Trophoblast cell (in vitro differentiated cells and primary cell): ENCODE data around the gene GOLT1A.
A peak's percentile ranks its signal among the peaks of the same experiment; 100 is the strongest.

Experiments used
- DNase-seq, 2 donors: peaks; one replicate each; pipeline ENCODE4 v3.0.0-alpha.2; 2016
- H2AFZ ChIP-seq: 2 replicates; pipeline ENCODE4 v1.6.1; 2013; ENCODE audit warnings: low read length, moderate library complexity, mild to moderate bottlenecking; ENCODE audit not compliant: insufficient read depth, poor library complexity
- H2AK5ac ChIP-seq: 2 replicates; pipeline ENCODE4 v1.6.1; 2013; ENCODE audit warnings: mild to moderate bottlenecking, low read length
- H2BK120ac ChIP-seq: 2 replicates; pipeline ENCODE4 v1.6.1; 2013; ENCODE audit warnings: low read length, mild to moderate bottlenecking, moderate library complexity; ENCODE audit not compliant: insufficient read depth, poor library complexity
- H2BK12ac ChIP-seq: 2 replicates; pipeline ENCODE4 v1.6.1; 2013; ENCODE audit warnings: mild to moderate bottlenecking, low read length, moderate library complexity
- H2BK5ac ChIP-seq: 2 replicates; pipeline ENCODE4 v1.6.1; 2013; ENCODE audit warnings: low read length, low read depth, moderate library complexity, mild to moderate bottlenecking; ENCODE audit not compliant: poor library complexity
- H3K14ac ChIP-seq: 2 replicates; pipeline ENCODE4 v1.6.1; 2013; ENCODE audit warnings: mild to moderate bottlenecking, low read length
- H3K18ac ChIP-seq: 2 replicates; pipeline ENCODE4 v1.6.1; 2013; ENCODE audit warnings: mild to moderate bottlenecking, low read length
- H3K23ac ChIP-seq: 2 replicates; pipeline ENCODE4 v1.6.1; 2013; ENCODE audit warnings: low read length
- H3K27ac ChIP-seq: 2 replicates; pipeline ENCODE4 v1.5.1; 2013; ENCODE audit warnings: low read depth, mild to moderate bottlenecking, inconsistent platforms, low read length, moderate library complexity
- H3K27me3 ChIP-seq: 2 replicates; pipeline ENCODE4 v1.6.1; 2013; ENCODE audit warnings: inconsistent platforms, mild to moderate bottlenecking, low read length, moderate library complexity; ENCODE audit not compliant: insufficient read depth
- H3K36me3 ChIP-seq, 2 experiments: 1 replicate in 1 of 2; 2 replicates in 1 of 2; pipeline ENCODE4 v1.6.1; 2013; ENCODE audit warnings: low read length in 2 of 2, mild to moderate bottlenecking in 2 of 2, moderate library complexity in 1 of 2; ENCODE audit not compliant: insufficient read depth in 2 of 2, control insufficient read depth in 1 of 2
- H3K4ac ChIP-seq: 2 replicates; pipeline ENCODE4 v1.6.1; 2013; ENCODE audit warnings: low read depth, mild to moderate bottlenecking, low read length, moderate library complexity
- H3K4me1 ChIP-seq, 2 experiments: 1 replicate in 1 of 2; 2 replicates in 1 of 2; pipeline ENCODE4 v1.6.1; 2013; ENCODE audit warnings: low read length in 2 of 2, mild to moderate bottlenecking in 2 of 2, moderate library complexity in 1 of 2; ENCODE audit not compliant: insufficient read depth in 2 of 2, control insufficient read depth in 1 of 2
- H3K4me2 ChIP-seq: 2 replicates; pipeline ENCODE4 v1.6.1; 2013; ENCODE audit warnings: inconsistent platforms, mild to moderate bottlenecking, low read length, moderate library complexity
- H3K4me3 ChIP-seq: 2 replicates; pipeline ENCODE4 v1.5.1; 2013; ENCODE audit warnings: mild to moderate bottlenecking, low read depth, low read length, inconsistent platforms
- H3K79me1 ChIP-seq: one replicate; pipeline ENCODE4 v1.6.1; 2013; ENCODE audit warnings: low read length
- H3K79me2 ChIP-seq: 2 replicates; pipeline ENCODE4 v1.6.1; 2013; ENCODE audit warnings: low read length, mild to moderate bottlenecking; ENCODE audit not compliant: control insufficient read depth, insufficient read depth, poor library complexity
- H3K9ac ChIP-seq: 2 replicates; pipeline ENCODE4 v1.6.1; 2013; ENCODE audit warnings: mild to moderate bottlenecking, low read length
- H3K9me3 ChIP-seq: 2 replicates; pipeline ENCODE4 v1.6.1; 2013; ENCODE audit warnings: low read depth, mild to moderate bottlenecking, control low read depth, inconsistent platforms, low read length; ENCODE audit not compliant: insufficient read depth
- H4K12ac ChIP-seq: 2 replicates; pipeline ENCODE4 v1.6.1; 2013; ENCODE audit warnings: low read depth, mild to moderate bottlenecking, low read length, moderate library complexity
- H4K8ac ChIP-seq: 2 replicates; pipeline ENCODE4 v1.6.1; 2013; ENCODE audit warnings: low read depth, mild to moderate bottlenecking, low read length, moderate library complexity
- H4K91ac ChIP-seq: one replicate; pipeline ENCODE4 v1.6.1; 2013; ENCODE audit warnings: low read depth, mild to moderate bottlenecking, low read length, moderate library complexity
- WGBS: extraction: QIAGEN DNeasy Blood & Tissue Kit; methylation state at CpG from one replicate; pipeline ENCODE4 v1.1.7; 2013; ENCODE audit warnings: missing lambda C conversion rate; ENCODE audit not compliant: insufficient read length, insufficient coverage; ENCODE audit errors: extremely low coverage; 5-methylcytosine and 5-hydroxymethylcytosine counted together

The GOLT1A gene

GRCh38 chr1:204218552-204218951 lies 4.8 kb upstream of the GOLT1A start:
- no peak overlapping the region for H4K8ac ChIP-seq

GRCh38 chr1:204217648-204218000 lies 3.8 kb upstream of the GOLT1A start:
- no peak overlapping the region for H3K4me3 ChIP-seq
- peaks cover 15 to 20% of the 10 kb centered on the region in 2 experiments for H3K36me3 ChIP-seq
- H3K18ac ChIP-seq, result no peak overlapping the region
- H3K27ac ChIP-seq, result no peak overlapping the region
- H3K23ac ChIP-seq, result no peak overlapping the region
- H3K79me2 ChIP-seq, result no peaks in the 10 kb centered on the region
- DNase-seq, result no peak
- H2BK120ac ChIP-seq, result no peak overlapping the region
- no peak overlapping the region for H3K4ac ChIP-seq
- H3K9ac ChIP-seq, result no peak overlapping the region
- no peaks in the 10 kb centered on the region for H3K79me1 ChIP-seq
- no peaks in the 10 kb centered on the region for H3K27me3 ChIP-seq
- no peak overlapping the region for H4K91ac ChIP-seq
- no peak overlapping the region for H2AK5ac ChIP-seq
- H3K14ac ChIP-seq, result no peak overlapping the region
- H2BK5ac ChIP-seq, result no peak overlapping the region
- H2BK12ac ChIP-seq, result no peak overlapping the region
- H2AFZ ChIP-seq, result no peak overlapping the region
- no peak overlapping the region for H4K8ac ChIP-seq
- no peak overlapping the region for H4K12ac ChIP-seq
- H3K4me1 ChIP-seq, result peaks cover 0 to 9% of the 10 kb centered on the region in 2 experiments
- WGBS, result no CpG with 5 or more reads among the region's 4 CpGs
- H3K4me2 ChIP-seq, result no peak overlapping the region
- H3K9me3 ChIP-seq, result no peaks in the 10 kb centered on the region

More at GRCh38 chr1:204218552-204218951, 4.8 kb upstream of the GOLT1A start:
- Histone ChIP-seq H4K12ac (no peak overlapping the region), H3K79me1 (no peaks in the 10 kb centered on the region), H3K9me3 (no peaks in the 10 kb centered on the region), H2BK5ac (no peak overlapping the region), H2BK120ac (no peak overlapping the region), H3K4me2 (no peak overlapping the region), H3K27ac (no peak overlapping the region), H3K9ac (no peak overlapping the region), H3K4ac (no peak overlapping the region), H3K4me3 (no peak overlapping the region), H3K18ac (no peak overlapping the region), H3K4me1 (peaks cover 0 to 7% of the 10 kb centered on the region in 2 experiments), H2AFZ (no peak overlapping the region), H2AK5ac (no peak overlapping the region), H3K79me2 (no peaks in the 10 kb centered on the region), H3K23ac (no peak overlapping the region), H3K36me3 (peaks cover 20 to 21% of the 10 kb centered on the region in 2 experiments), H3K27me3 (no peaks in the 10 kb centered on the region), H2BK12ac (no peak overlapping the region), H3K14ac (no peak overlapping the region), H4K91ac (no peak overlapping the region)
- WGBS, result no CpG with 5 or more reads among the region's 2 CpGs
- DNase-seq, result no peak

GRCh38 chr1:204216880-204217647 lies 3.3 kb upstream of the GOLT1A start:
- Histone ChIP-seq H2BK5ac (no peak overlapping the region), H2AFZ (no peak overlapping the region), H3K23ac (no peak overlapping the region), H2BK12ac (no peak overlapping the region), H4K91ac (no peak overlapping the region), H3K9ac (no peak overlapping the region), H3K4ac (no peak overlapping the region), H2AK5ac (no peak overlapping the region), H4K12ac (no peak overlapping the region), H3K79me2 (no peaks in the 10 kb centered on the region), H3K14ac (no peak overlapping the region), H3K4me1 (peaks cover 0 to 9% of the 10 kb centered on the region in 2 experiments), H3K18ac (no peak overlapping the region), H4K8ac (no peak overlapping the region), H3K36me3 (peaks cover 9 to 16% of the 10 kb centered on the region in 2 experiments), H3K4me2 (no peak overlapping the region), H2BK120ac (no peak overlapping the region), H3K79me1 (no peaks in the 10 kb centered on the region), H3K4me3 (no peak overlapping the region), H3K27ac (no peak overlapping the region), H3K27me3 (no peaks in the 10 kb centered on the region), H3K9me3 (no peaks in the 10 kb centered on the region)
- no peak for DNase-seq
- WGBS, result no CpG with 5 or more reads among the region's 11 CpGs

GRCh38 chr1:204216236-204216635 lies 2.4 kb upstream of the GOLT1A start:
- H4K91ac ChIP-seq, result no peak overlapping the region
- DNase-seq, result peak; percentile 71 to 84
- H3K9me3 ChIP-seq, result no peaks in the 10 kb centered on the region
- H3K27me3 ChIP-seq, result no peaks in the 10 kb centered on the region
- H2BK120ac ChIP-seq, result no peak overlapping the region
- no peaks in the 10 kb centered on the region for H3K79me1 ChIP-seq
- no peak overlapping the region for H3K23ac ChIP-seq
- no peak overlapping the region for H2AK5ac ChIP-seq
- H2BK5ac ChIP-seq, result no peak overlapping the region
- H3K79me2 ChIP-seq, result no peaks in the 10 kb centered on the region
- H3K4me2 ChIP-seq, result no peak overlapping the region
- no peak overlapping the region for H3K4ac ChIP-seq
- H3K4me3 ChIP-seq, result no peak overlapping the region
- no peak overlapping the region for H2AFZ ChIP-seq
- no peak overlapping the region for H3K18ac ChIP-seq
- H4K12ac ChIP-seq, result no peak overlapping the region
- H3K4me1 ChIP-seq, result peaks cover 0 to 9% of the 10 kb centered on the region in 2 experiments
- H2BK12ac ChIP-seq, result no peak overlapping the region
- no CpG with 5 or more reads among the region's 4 CpGs for WGBS
- peaks cover 6 to 9% of the 10 kb centered on the region in 2 experiments for H3K36me3 ChIP-seq
- no peak overlapping the region for H4K8ac ChIP-seq
- H3K9ac ChIP-seq, result no peak overlapping the region
- no peak overlapping the region for H3K27ac ChIP-seq
- no peak overlapping the region for H3K14ac ChIP-seq
